Activated CD8-positive, alpha-beta memory T cell treated with anti-CD3 and anti-CD28 coated beads, Interleukin-2, amount 50 U/mL, for 4 hours (primary cell): Measurements from ENCODE around the gene MANEA.

Experiments
- DNase-seq: peaks from one replicate; pipeline ENCODE4 v3.0.0-alpha.2; 2020

The MANEA gene

GRCh38 chr6:95589067-95589466 is 11.7 kb downstream of the MANEA start:
- no peak for DNase-seq

- DNase-seq, result no peak
These were observed 12.7 kb downstream of the MANEA start for GRCh38 chr6:95589826-95590570.

GRCh38 chr6:95593025-95593424 is 15.7 kb downstream of the MANEA start:
- DNase-seq, result no peak

GRCh38 chr6:95596021-95596420 is 18.7 kb downstream of the MANEA start:
- DNase-seq, result no peak

- no peak for DNase-seq
These were observed 22.4 kb downstream of the MANEA start for GRCh38 chr6:95599706-95600105.

GRCh38 chr6:95601133-95601532 is 23.8 kb downstream of the MANEA start:
- DNase-seq, result no peak

GRCh38 chr6:95614094-95614493 is 36.8 kb downstream of the MANEA start:
- no peak for DNase-seq

- no peak for DNase-seq
These were observed 52.2 kb downstream of the MANEA start for GRCh38 chr6:95629551-95629950.

GRCh38 chr6:95636552-95637431 is 59.5 kb downstream of the MANEA start:
- DNase-seq, result no peak

GRCh38 chr6:95648636-95649035 is 71.3 kb downstream of the MANEA start:
- DNase-seq, result no peak

- no peak for DNase-seq
These were observed 72.1 kb downstream of the MANEA start for GRCh38 chr6:95649451-95649850.

- DNase-seq, result no peak
These were observed 76.8 kb downstream of the MANEA start for GRCh38 chr6:95654176-95654575.

GRCh38 chr6:95658886-95659285 is 81.6 kb downstream of the MANEA start:
- no peak for DNase-seq
